NCI-H526 treated with DMSO at 0.1 percent for 48 hours (cell line): ENCODE results near the gene CYSRT1.
"Not testable (repeated sequence)": the region's sequence is repeated elsewhere in the genome, so short reads cannot be mapped to it uniquely, and the experiment has no call there.

Experiments
- DNase-seq: peaks from one replicate; lab custom pipeline; 2025; lab: John Stamatoyannopoulos, UW

The CYSRT1 gene

DNA sequence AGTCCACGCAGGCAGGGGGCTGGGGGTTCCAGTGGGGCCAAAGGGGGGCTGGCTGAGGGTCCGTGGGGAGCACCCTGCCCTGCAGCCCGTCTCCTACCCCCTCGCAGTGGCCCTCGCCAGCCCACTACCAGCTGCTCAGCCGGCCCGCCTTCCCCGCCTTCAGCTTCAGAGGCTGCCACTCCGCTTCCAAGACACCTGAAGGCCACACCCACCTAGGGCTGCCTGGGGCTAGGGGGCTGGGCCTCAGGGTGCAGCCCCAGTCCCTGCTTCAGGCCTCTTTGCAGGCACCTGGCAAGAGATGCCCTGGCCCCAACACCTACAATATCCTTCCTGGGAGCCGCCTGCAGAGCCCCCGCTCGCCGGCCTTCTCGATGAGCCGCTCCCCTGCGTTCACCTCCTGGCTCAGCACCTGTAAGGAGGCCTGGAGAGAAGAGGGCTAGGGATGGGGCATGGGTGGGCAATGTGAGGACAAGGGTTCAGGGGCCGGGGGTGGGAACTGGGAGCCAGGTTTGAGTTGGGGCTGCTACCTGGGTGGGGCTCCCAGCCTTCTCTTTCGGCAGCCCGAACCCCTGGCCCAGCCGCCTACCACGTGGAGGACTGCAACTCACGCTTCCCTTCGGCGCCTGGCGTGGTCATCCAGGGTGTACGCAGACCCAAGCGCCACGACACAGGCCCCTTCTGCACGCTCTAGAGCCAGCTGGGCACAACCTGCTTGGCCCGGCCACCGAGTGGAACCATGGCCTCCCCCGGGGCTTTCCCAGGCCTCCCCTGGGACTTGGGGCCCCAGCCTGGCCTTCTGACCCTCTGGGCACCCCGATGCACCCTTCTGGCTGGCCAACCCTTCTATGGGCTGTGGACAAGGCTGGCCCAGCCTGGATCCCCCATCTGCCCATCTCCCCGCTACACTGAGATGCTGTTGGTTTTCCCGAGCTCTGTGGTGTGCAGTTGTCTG is 27.9 kb downstream of the CYSRT1 start:
- peak; percentile 10 for DNase-seq

GRCh38 chr9:137253717-137254623 is 29.0 kb downstream of the CYSRT1 start:
- no peak for DNase-seq

GRCh38 chr9:137254624-137255447 is 29.9 kb downstream of the CYSRT1 start, which contains the start of gene NELFB:
TSS of gene NELFB (plus strand) at chr9:137255327.
- DNase-seq, result peak; percentile 45

DNA sequence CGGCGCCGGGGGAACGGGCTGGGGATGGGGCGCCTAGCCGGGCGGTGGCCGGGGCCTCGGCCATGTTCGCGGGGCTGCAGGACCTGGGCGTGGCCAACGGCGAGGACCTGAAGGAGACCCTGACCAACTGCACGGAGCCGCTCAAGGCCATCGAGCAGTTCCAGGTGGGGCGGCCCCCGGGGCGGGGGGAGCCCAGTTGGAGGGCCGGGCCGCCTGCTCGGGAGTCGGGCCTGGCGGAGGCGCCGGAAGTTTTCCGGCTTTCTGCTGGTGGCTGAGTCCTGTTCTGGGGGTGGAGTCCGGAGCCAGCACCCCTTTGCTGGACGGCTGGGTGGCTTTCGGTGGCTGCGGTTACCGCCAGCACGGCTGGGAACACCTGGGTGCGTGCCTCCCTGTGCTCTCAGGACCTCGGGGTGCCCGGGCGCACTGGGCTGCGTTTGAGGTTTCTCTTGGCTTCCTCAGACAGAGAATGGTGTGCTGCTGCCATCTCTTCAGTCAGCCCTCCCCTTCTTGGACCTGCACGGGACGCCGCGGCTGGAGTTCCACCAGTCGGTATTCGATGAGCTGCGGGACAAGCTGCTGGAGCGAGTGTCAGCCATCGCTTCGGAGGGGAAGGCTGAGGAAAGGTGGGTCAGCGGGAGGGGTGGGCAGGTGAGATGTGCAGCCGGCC is 30.6 kb downstream of the CYSRT1 start:
- DNase-seq, result no peak

DNA sequence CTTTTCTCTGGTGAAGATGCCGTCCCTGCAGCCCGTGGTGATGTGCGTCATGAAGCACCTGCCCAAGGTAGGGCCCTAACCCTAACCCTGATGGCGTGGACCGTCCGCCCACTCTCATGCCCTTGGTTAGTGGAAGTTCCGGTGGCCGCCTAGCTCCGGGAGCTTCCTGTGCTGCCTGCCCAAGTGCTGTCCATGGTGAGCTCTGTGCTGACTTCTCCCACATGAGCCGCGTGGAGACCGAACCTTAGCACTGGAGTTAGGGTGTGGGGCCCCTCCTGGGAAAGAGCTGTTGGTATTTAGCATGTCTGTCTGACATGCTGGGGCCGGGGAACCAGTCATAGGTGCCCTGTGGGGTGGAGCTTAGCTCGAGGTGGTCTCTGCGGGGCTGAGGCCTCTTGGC is 31.4 kb downstream of the CYSRT1 start:
- no peak for DNase-seq

DNA sequence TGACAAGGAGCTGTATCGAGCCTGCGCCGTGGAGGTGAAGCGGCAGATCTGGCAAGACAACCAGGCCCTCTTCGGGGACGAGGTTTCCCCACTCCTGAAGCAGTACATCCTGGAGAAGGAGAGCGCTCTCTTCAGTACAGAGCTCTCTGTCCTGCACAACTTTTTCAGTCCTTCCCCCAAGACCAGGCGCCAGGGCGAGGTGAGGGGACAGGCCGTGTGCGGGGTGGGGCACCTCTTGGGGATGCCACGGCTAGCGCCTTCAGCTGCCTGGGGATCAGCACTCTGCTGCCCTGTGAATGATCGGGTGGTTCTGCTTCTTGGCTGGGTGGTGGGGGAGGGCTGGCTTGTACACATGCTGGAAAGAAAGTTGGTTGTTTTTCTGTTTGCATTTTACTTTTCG is 31.9 kb downstream of the CYSRT1 start:
- no peak for DNase-seq

GRCh38 chr9:137262173-137262908 is 37.4 kb downstream of the CYSRT1 start:
- not testable (repeated sequence) for DNase-seq

- DNase-seq, result no peak
These were observed 37.9 kb downstream of the CYSRT1 start for GRCh38 chr9:137262909-137263285.

DNA sequence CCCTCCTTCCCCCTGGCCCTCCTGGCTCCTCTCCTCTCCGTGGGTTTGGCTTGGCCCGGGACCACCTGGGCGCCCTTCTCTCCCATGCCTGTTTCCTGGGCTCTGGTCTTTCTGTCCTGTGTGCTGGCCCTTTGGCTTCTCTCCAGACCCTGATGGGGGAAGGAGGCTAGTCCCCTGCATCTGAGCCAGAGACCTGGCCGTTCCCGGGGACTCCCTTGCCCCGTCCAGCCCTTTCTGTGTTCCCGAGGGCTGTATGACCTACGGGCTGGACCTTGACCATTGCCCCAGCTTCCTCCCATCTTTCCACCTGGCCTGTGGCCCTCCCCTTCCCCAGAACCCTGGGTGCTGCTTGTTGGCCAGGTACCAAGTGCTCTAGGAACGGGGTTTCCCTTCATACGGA is 38.5 kb downstream of the CYSRT1 start:
- DNase-seq, result no peak

DNA sequence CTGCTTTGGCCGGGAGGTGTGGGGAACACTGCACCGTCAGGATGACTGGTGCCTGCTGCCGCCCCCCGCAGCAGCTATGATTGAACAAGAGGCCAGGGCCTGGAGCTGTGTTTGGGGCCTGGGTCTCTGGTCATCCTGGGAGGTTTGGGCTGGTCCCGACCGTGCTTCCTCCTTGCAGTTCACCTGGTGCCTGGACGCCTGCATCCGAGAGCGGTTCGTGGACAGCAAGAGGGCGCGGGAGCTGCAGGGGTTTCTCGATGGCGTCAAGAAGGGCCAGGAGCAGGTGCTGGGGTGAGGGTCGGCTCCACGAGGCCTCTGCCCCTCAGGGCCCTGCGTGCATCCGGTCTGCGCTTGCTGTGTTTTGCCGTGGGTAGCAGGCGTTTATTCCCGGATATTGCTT is 39.1 kb downstream of the CYSRT1 start:
- no peak for DNase-seq

GRCh38 chr9:137265496-137266161 is 40.7 kb downstream of the CYSRT1 start:
- no peak for DNase-seq

- no peak for DNase-seq
These were observed 41.2 kb downstream of the CYSRT1 start for GRCh38 chr9:137266162-137266527.

DNA sequence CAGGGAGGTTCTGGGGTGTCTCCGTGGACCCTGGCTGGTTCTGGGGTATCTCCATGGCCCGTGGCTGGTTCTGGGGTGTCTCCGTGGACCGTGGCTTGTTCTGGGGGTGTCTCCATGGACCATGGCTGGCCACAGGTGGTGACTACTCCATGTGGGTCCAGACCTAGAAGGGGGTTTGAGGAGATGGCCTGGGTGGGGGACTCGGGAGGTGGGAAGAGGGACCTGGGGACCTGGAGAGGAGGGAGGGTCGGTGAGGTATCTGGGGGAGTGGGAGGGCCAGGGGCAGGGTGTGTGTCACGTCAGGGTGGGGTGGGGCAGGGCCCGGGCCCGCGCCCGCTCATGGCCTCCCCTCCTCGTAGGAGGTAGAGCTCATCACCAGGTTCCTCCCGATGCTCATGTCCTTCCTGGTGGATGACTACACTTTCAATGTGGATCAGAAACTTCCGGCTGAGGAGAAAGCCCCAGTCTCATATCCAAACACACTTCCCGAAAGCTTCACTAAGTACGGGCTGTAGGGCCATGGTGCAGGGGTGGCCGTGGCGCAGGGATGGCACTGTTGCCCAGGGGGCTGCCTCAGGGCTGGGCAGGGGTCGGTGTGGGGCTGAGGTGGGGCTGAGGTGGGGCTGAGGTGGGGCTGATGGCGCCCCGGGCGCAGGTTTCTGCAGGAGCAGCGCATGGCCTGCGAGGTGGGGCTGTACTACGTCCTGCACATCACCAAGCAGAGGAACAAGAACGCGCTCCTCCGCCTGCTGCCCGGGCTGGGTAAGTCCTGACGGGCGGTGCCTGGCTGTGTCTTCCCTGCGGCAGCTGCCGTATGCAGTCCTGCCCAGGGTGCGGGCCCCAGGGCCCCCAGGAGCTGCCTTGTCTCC is 41.8 kb downstream of the CYSRT1 start:
- DNase-seq, result no peak

DNA sequence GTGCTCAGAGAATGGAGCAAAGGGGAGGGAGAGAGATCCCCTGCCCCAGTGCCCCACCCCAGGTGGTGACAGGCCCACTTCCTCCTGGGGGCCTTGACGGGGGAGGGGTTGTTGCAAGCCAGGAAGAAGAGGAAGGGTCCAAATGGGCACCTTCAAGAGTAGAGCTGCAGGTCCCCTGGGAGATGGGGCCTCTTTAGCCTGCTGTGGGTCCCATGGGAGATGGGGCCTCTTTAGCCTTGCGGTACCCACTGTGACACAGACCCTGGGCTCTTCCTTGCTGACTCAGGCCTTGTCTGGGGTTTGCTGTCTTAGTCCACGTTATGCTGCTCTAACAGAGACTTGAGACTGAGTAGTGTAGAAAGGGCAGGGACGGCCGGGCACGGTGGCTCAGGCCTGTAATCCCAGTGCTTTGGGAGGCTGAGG is 43.0 kb downstream of the CYSRT1 start:
- no peak for DNase-seq

DNA sequence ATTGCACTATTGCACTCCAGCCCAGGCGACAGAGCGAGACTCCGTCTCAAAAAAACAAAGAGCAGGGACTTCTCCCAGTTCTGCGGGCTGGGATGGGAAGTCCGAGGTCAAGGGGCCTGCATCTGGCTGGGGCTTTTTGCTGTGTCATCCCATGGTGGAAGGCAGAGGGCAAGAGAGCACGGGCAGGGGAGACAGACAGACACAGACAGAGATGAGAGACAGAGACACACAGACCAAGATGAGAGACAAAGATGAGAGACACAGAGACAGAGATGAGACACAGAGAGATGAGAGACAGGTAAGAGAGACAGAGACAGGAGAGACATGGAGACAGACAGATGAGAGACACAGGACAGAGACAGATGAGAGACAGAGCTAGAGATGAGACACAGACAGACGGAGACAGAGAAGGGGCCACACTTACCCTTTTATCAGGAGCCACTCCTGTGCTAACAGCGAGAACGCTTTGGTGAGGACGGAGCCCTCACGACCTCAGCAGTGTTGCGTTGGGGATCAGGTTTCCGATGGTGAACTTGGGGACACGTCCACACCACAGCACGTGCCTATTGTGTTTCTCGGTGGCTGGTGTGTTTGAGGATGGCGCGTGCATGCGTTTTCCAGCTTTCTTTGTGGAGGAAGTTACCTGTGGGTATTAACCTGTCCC is 43.7 kb downstream of the CYSRT1 start:
- DNase-seq, result no peak

GRCh38 chr9:137269231-137269772 is 44.3 kb downstream of the CYSRT1 start:
- DNase-seq, result no peak

DNA sequence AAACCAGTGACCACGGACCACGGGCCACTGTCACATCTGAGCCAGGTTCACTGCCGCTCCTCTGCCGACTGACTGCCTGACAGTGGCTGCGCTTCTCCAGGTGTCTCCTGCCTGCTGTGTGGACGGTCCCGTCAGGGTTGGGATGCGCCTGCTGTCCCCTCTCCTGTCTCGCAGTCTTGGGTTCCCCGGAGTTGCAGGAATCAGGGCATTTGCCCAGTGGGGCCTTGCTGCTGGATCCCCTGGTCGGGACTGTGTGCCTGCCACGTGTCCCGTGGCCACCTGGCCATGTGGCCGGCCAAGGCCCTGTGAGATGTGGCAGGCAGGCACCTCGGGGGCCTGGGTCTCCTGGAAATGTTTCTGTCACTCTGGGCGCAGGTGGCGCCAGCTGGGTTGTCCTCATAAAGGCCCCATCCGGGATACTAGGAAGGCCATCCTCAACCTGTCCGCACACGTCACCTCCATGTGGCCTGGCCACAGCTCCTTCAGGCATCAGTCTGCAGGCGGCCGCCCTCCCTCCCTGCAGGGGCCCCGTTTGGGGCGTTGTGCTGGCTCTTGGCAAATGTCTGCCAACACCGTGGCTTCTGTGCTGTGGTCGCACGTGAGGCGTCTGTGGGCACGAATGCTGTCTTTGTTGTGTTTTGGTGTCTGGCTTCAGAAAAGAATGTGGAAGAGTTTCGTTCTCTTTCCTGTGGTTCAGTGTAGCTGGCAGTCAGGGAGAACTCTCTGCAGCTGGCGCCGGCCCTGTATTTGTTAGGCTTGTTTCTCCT is 46.1 kb downstream of the CYSRT1 start:
- no peak for DNase-seq

DNA sequence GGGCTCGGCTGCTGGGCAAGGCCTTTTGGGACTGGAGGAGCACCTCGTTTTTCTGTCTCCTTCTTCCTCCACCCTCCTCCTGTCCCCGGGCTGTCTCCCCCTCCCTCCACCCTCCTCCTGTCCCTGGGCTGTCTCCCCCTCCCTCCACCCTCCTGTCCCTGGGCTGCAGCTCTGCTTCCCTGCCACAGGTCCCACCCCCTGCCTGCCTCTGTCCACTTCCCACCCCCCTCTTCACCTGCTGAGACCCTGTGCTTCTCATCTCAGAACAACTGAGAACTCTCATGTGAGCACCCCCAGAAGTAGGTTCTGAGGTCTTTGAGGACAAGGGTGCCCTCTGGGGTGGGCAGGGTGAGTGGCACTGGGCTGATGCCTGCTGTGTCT is 46.7 kb downstream of the CYSRT1 start:
- no peak for DNase-seq
